ENCODE data around the gene SMARCB1.

DNA sequence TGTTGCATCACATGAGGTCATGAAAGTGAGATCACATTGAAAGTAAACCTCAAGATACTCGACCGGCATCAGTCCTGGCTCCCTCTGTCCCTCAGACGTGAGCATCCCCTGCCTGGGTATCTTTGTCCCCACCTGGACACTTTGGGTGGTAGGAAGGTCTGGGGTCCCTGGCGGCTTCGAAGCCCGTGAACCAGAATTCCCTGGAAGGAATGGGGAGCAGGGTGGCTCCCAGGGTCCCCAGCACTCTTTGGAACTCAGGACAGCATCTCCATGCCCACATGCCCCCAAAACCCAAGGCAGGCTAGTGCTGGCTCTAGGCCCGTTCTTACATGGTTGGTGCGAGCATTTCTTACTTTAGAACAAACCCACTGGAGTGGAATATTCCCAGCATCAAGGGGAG is 44.5 kb downstream of the SMARCB1 start:
- TF ChIP-seq, protein P1, sequence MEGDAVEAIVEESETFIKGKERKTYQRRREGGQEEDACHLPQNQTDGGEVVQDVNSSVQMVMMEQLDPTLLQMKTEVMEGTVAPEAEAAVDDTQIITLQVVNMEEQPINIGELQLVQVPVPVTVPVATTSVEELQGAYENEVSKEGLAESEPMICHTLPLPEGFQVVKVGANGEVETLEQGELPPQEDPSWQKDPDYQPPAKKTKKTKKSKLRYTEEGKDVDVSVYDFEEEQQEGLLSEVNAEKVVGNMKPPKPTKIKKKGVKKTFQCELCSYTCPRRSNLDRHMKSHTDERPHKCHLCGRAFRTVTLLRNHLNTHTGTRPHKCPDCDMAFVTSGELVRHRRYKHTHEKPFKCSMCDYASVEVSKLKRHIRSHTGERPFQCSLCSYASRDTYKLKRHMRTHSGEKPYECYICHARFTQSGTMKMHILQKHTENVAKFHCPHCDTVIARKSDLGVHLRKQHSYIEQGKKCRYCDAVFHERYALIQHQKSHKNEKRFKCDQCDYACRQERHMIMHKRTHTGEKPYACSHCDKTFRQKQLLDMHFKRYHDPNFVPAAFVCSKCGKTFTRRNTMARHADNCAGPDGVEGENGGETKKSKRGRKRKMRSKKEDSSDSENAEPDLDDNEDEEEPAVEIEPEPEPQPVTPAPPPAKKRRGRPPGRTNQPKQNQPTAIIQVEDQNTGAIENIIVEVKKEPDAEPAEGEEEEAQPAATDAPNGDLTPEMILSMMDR (IDR thresholded peaks at IDR 0.05; ENCODE audit: low read depth, low read length): no peak
- no peak for TF ChIP-seq EZH2phosphoT487 (IDR thresholded peaks at IDR 0.05; ENCODE audit: low read depth)

Data from OCI-LY3 (cell line).